Natural killer cell treated with Interleukin-12 subunit alpha and Interleukin-12 subunit beta and Interleukin-15 and Interleukin-18, amount 100 ng/mL, for 72 hours (primary cell): ENCODE measurements around the gene PLEKHM3. TPM values are rescaled to one million over a fixed set of nuclear protein-coding genes. Genes with fewer than 3 reads are reported as not detected.

ENCODE experiments used
- ATAC-seq, 2 donors: fragments of 150-1000 bp; cut with Tn5 transposase in 1 of 2; sonication (Bioruptor Pico), chemical (Tn5 transposase) in 1 of 2; 2 replicates each; pipeline ENCODE4 v1.10.0; 2021
- DNase-seq: peaks from one replicate; pipeline ENCODE4 v3.0.0; 2022; ENCODE audit warnings: low spot score
- H3K27ac Mint-ChIP-seq, 2 donors: 1 replicate in 1 of 2; 2 replicates in 1 of 2; pipeline ENCODE4 v1.8.0; 2022; ENCODE audit warnings: mixed read lengths in 2 of 2, mild to moderate bottlenecking in 1 of 2, moderate library complexity in 1 of 2
- H3K27me3 Mint-ChIP-seq, 2 donors: 1 replicate in 1 of 2; 2 replicates in 1 of 2; pipeline ENCODE4 v1.8.0; 2022; ENCODE audit warnings: mixed read lengths in 2 of 2
- H3K36me3 Mint-ChIP-seq: one replicate; pipeline ENCODE4 v1.8.0; 2022; ENCODE audit warnings: mixed read lengths
- H3K4me1 Mint-ChIP-seq, 2 donors: 1 replicate in 1 of 2; 2 replicates in 1 of 2; pipeline ENCODE4 v1.8.0; 2022; ENCODE audit warnings: low read depth in 2 of 2, mixed read lengths in 2 of 2, mild to moderate bottlenecking in 1 of 2
- H3K4me3 Mint-ChIP-seq: one replicate; pipeline ENCODE4 v1.8.0; 2022; ENCODE audit warnings: mixed read lengths
- H3K9me3 Mint-ChIP-seq: 2 replicates; pipeline ENCODE4 v1.8.0; 2022; ENCODE audit warnings: mixed read lengths
- total RNA-seq, 2 donors: library from RNA; stranded (reverse); gene quantifications; one replicate each; pipeline ENCODE4 v1.2.3, GENCODE V29; 2022

Gene PLEKHM3
- total RNA-seq, 2 donors from 2014 or later = 8.1 to 10.3 TPM

GRCh38 chr2:207863345-207863744, 162.0 kb downstream of the PLEKHM3 start:
- Mint-ChIP-seq H3K4me1 (no peaks in the 10 kb centered on the region), H3K4me3 (no peak overlapping the region), H3K36me3 (peaks cover 6% of the 10 kb centered on the region), H3K27me3 (no peaks in the 10 kb centered on the region), H3K27ac (no peak overlapping the region), H3K9me3 (no peaks in the 10 kb centered on the region)
- ATAC-seq (no peak), DNase-seq (no peak)

- Mint-ChIP-seq H3K9me3 (no peaks in the 10 kb centered on the region), H3K27me3 (no peaks in the 10 kb centered on the region), H3K4me3 (no peak overlapping the region), H3K4me1 (no peaks in the 10 kb centered on the region), H3K36me3 (peaks cover 6% of the 10 kb centered on the region), H3K27ac (no peak overlapping the region)
- ATAC-seq (no peak), DNase-seq (no peak)
Measured at GRCh38 chr2:207861789-207862188, 163.5 kb downstream of the PLEKHM3 start.

GRCh38 chr2:207860685-207861084, 164.6 kb downstream of the PLEKHM3 start:
- H3K27ac Mint-ChIP-seq = no peak overlapping the region
- ATAC-seq = no peak
- no peaks in the 10 kb centered on the region for H3K27me3 Mint-ChIP-seq
- no peak overlapping the region for H3K4me3 Mint-ChIP-seq
- H3K4me1 Mint-ChIP-seq = no peaks in the 10 kb centered on the region
- H3K36me3 Mint-ChIP-seq = peaks cover 6% of the 10 kb centered on the region
- DNase-seq = no peak
- H3K9me3 Mint-ChIP-seq = no peaks in the 10 kb centered on the region

- Mint-ChIP-seq H3K9me3 (no peaks in the 10 kb centered on the region), H3K4me1 (no peaks in the 10 kb centered on the region), H3K4me3 (no peak overlapping the region), H3K27ac (no peak overlapping the region), H3K27me3 (no peaks in the 10 kb centered on the region), H3K36me3 (peaks cover 4% of the 10 kb centered on the region)
- no peak for ATAC-seq
- no peak for DNase-seq
Measured at GRCh38 chr2:207855591-207855990, 169.7 kb downstream of the PLEKHM3 start.

- no peak for DNase-seq
- Mint-ChIP-seq H3K4me3 (no peak overlapping the region), H3K36me3 (no peaks in the 10 kb centered on the region), H3K9me3 (no peaks in the 10 kb centered on the region), H3K4me1 (no peaks in the 10 kb centered on the region), H3K27me3 (no peaks in the 10 kb centered on the region), H3K27ac (no peak overlapping the region)
- ATAC-seq = no peak
Measured at GRCh38 chr2:207854484-207855440, 170.6 kb downstream of the PLEKHM3 start.

- Mint-ChIP-seq H3K4me1 (peaks cover 8 to 9% of the 10 kb centered on the region in 2 donors), H3K27me3 (no peaks in the 10 kb centered on the region), H3K36me3 (no peaks in the 10 kb centered on the region), H3K4me3 (no peak overlapping the region), H3K27ac (no peak overlapping the region), H3K9me3 (no peaks in the 10 kb centered on the region)
- DNase-seq = no peak
- ATAC-seq = no peak
Measured at GRCh38 chr2:207852791-207853190, 172.5 kb downstream of the PLEKHM3 start.

- peaks cover 12 to 16% of the 10 kb centered on the region in 2 donors for H3K4me1 Mint-ChIP-seq
Measured at GRCh38 chr2:207849443-207849842, 175.9 kb downstream of the PLEKHM3 start.

GRCh38 chr2:207848545-207848928, 176.8 kb downstream of the PLEKHM3 start:
- Mint-ChIP-seq H3K27ac (peak overlapping the region in 1 of 2 donors; percentile 36), H3K4me3 (no peak overlapping the region), H3K36me3 (no peaks in the 10 kb centered on the region), H3K27me3 (no peaks in the 10 kb centered on the region), H3K4me1 (peaks cover 12 to 16% of the 10 kb centered on the region in 2 donors), H3K9me3 (no peaks in the 10 kb centered on the region)
- DNase-seq (no peak), ATAC-seq (no peak)

More at GRCh38 chr2:207849443-207849842, 175.9 kb downstream of the PLEKHM3 start:
- H3K27ac Mint-ChIP-seq = no peak overlapping the region
- no peaks in the 10 kb centered on the region for H3K9me3 Mint-ChIP-seq
- no peaks in the 10 kb centered on the region for H3K36me3 Mint-ChIP-seq
- no peaks in the 10 kb centered on the region for H3K27me3 Mint-ChIP-seq
- H3K4me3 Mint-ChIP-seq = no peak overlapping the region
- no peak for DNase-seq
- no peak for ATAC-seq

GRCh38 chr2:207847807-207848544, 177.4 kb downstream of the PLEKHM3 start:
- Mint-ChIP-seq H3K9me3 (no peaks in the 10 kb centered on the region), H3K27ac (peak overlapping the region in 1 of 2 donors; percentile 36), H3K36me3 (no peaks in the 10 kb centered on the region), H3K4me3 (no peak overlapping the region), H3K4me1 (peaks cover 12 to 16% of the 10 kb centered on the region in 2 donors), H3K27me3 (no peaks in the 10 kb centered on the region)
- no peak for DNase-seq
- ATAC-seq = peak; percentile 58 to 79

- ATAC-seq (no peak), DNase-seq (no peak)
- peak overlapping the region in 1 of 2 donors; percentile 36 for H3K27ac Mint-ChIP-seq
- no peaks in the 10 kb centered on the region for H3K9me3 Mint-ChIP-seq
- H3K36me3 Mint-ChIP-seq = no peaks in the 10 kb centered on the region
- no peaks in the 10 kb centered on the region for H3K27me3 Mint-ChIP-seq
- peaks cover 12 to 16% of the 10 kb centered on the region in 2 donors for H3K4me1 Mint-ChIP-seq
- no peak overlapping the region for H3K4me3 Mint-ChIP-seq
Measured at GRCh38 chr2:207847098-207847806, 178.1 kb downstream of the PLEKHM3 start.

- DNase-seq = no peak
- Mint-ChIP-seq H3K27ac (no peak overlapping the region), H3K9me3 (no peaks in the 10 kb centered on the region), H3K4me1 (peaks cover 12 to 16% of the 10 kb centered on the region in 2 donors), H3K36me3 (no peaks in the 10 kb centered on the region), H3K27me3 (no peaks in the 10 kb centered on the region), H3K4me3 (no peak overlapping the region)
- no peak for ATAC-seq
Measured at GRCh38 chr2:207845202-207845864, 180.0 kb downstream of the PLEKHM3 start.

GRCh38 chr2:207844648-207845047, 180.7 kb downstream of the PLEKHM3 start:
- Mint-ChIP-seq H3K9me3 (no peaks in the 10 kb centered on the region), H3K4me1 (peaks cover 12 to 16% of the 10 kb centered on the region in 2 donors), H3K4me3 (no peak overlapping the region), H3K27ac (no peak overlapping the region), H3K36me3 (no peaks in the 10 kb centered on the region), H3K27me3 (no peaks in the 10 kb centered on the region)
- ATAC-seq = no peak
- no peak for DNase-seq

- no peaks in the 10 kb centered on the region for H3K4me1 Mint-ChIP-seq
- no peaks in the 10 kb centered on the region for H3K36me3 Mint-ChIP-seq
- ATAC-seq = no peak
- DNase-seq = no peak
- no peak overlapping the region for H3K4me3 Mint-ChIP-seq
- no peak overlapping the region for H3K27ac Mint-ChIP-seq
- no peaks in the 10 kb centered on the region for H3K9me3 Mint-ChIP-seq
- H3K27me3 Mint-ChIP-seq = no peaks in the 10 kb centered on the region
Measured at GRCh38 chr2:207840101-207840500, 185.2 kb downstream of the PLEKHM3 start.
